GM23248 (cell line): ENCODE measurements around the gene FRMD3. TPM values are rescaled to one million over a fixed set of nuclear protein-coding genes. Genes with fewer than 3 reads are reported as not detected.

ENCODE experiments used
- DNase-seq: peaks from one replicate; pipeline ENCODE4 v3.0.0-alpha.2; 2015
- H2AFZ ChIP-seq: fragments of 200-600 bp; sonication (generic); 2 replicates; pipeline ENCODE4 v1.6.1; 2016; ENCODE audit warnings: antibody characterized with exemption
- H3F3A ChIP-seq: fragments of 200-600 bp; sonication (generic); 2 replicates; pipeline ENCODE4 v1.6.1; 2016; ENCODE audit warnings: mild to moderate bottlenecking, antibody characterized with exemption, mixed run types; ENCODE audit not compliant: insufficient read depth
- H3K27ac ChIP-seq: fragments of 200-600 bp; sonication (generic); 2 replicates; pipeline ENCODE4 v1.5.1; 2016; ENCODE audit warnings: mild to moderate bottlenecking
- H3K27me3 ChIP-seq: fragments of 200-600 bp; sonication (generic); replicated peaks from 2 replicates; pipeline ENCODE4 v1.6.1; 2016; ENCODE audit warnings: mild to moderate bottlenecking; ENCODE audit not compliant: insufficient read depth
- H3K36me3 ChIP-seq: fragments of 200-600 bp; sonication (generic); 2 replicates; pipeline ENCODE4 v1.6.1; 2016; ENCODE audit warnings: low read depth, mild to moderate bottlenecking
- H3K4me1 ChIP-seq: fragments of 200-600 bp; sonication (generic); 2 replicates; pipeline ENCODE4 v1.6.1; 2016; ENCODE audit warnings: mild to moderate bottlenecking; ENCODE audit not compliant: insufficient read depth
- H3K4me2 ChIP-seq: fragments of 200-600 bp; sonication (generic); one replicate; pipeline ENCODE4 v1.6.1; 2016; ENCODE audit warnings: mild to moderate bottlenecking; ENCODE audit not compliant: unreplicated experiment
- H3K4me3 ChIP-seq: fragments of 200-600 bp; sonication (generic); 2 replicates; pipeline ENCODE4 v1.5.1; 2016; ENCODE audit warnings: mild to moderate bottlenecking
- H3K79me2 ChIP-seq: fragments of 200-600 bp; sonication (generic); 2 replicates; pipeline ENCODE4 v1.6.1; 2016; ENCODE audit warnings: mild to moderate bottlenecking; ENCODE audit not compliant: insufficient read depth
- H3K9ac ChIP-seq: fragments of 200-600 bp; sonication (generic); 2 replicates; pipeline ENCODE4 v1.6.1; 2016; ENCODE audit warnings: mild to moderate bottlenecking
- H3K9me2 ChIP-seq: fragments of 200-600 bp; sonication (generic); 2 replicates; pipeline ENCODE4 v1.6.1; 2016; ENCODE audit warnings: mixed run types, mild to moderate bottlenecking, moderate library complexity; ENCODE audit not compliant: insufficient read depth
- H3K9me3 ChIP-seq: fragments of 200-600 bp; sonication (generic); one replicate; pipeline ENCODE4 v1.6.1; 2017; ENCODE audit warnings: low read depth
- H4K20me1 ChIP-seq: fragments of 200-600 bp; sonication (generic); 2 replicates; pipeline ENCODE4 v1.6.0; 2016; ENCODE audit not compliant: insufficient read depth
- EZH2 ChIP-seq: fragments of 200-600 bp; sonication (generic); IDR thresholded peaks from 2 replicates; pipeline ENCODE4 v1.6.1; 2018; ENCODE audit warnings: antibody characterized with exemption, mild to moderate bottlenecking; ENCODE audit not compliant: insufficient read depth, poor library complexity, severe bottlenecking
- EZH2phosphoT487 ChIP-seq: fragments of 200-600 bp; sonication (generic); IDR thresholded peaks from 2 replicates; pipeline ENCODE4 v1.6.1; 2018; ENCODE audit warnings: antibody characterized with exemption, moderate library complexity, mild to moderate bottlenecking, low read depth; ENCODE audit not compliant: insufficient read depth
- WGBS, 2 experiments: methylation state at CpG; one replicate each; pipeline ENCODE4 v1.1.6; 2015 to 2017; ENCODE audit warnings: low lambda C conversion rate in 2 of 2, low coverage in 1 of 2; ENCODE audit errors: missing lambda C conversion rate in 2 of 2; 5-methylcytosine and 5-hydroxymethylcytosine counted together
- in situ Hi-C: fragments of 300-500 bp; cut with MboI; formaldehyde crosslinking; loops from 2 replicates; pipeline ENCODE4 v1.15.0; 2020
- polyA plus RNA-seq: library from polyadenylated mRNA; unstranded; fragments of >200 nt; fragmentation: Nextera tagmentation; extraction: Ambion mirVana; gene quantifications from 2 replicates; pipeline ENCODE4 v1.2.1, GENCODE V29; 2016
- total RNA-seq: library from RNA; depleted of rRNA; stranded (reverse); fragments of >200 nt; shearing (Covaris generic); gene quantifications from 2 replicates; pipeline ENCODE4 v1.2.3, GENCODE V29; 2014

The FRMD3 gene
- total and polyA plus RNA-seq, 2 experiments from 2014 or later = 0.32 to 0.66 TPM

DNA sequence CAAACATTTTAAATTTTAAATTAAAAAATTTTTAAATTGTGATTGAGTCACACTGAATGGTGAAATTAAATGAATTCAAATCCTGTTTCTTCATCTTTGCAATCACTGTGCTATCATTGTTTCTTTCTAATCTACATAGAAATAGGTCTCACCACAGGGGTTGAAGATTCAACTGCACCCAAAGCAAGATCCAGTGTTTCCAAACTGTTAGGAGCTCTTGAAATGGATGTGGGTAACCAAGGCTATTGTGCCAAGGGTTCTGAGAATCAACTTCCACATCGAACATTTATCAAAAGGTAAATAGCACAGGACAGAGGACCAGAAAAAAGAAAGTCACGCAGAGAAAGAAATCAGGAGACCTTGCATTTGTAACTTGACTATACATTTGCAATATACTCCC, 302.7 kb downstream of the FRMD3 start:
- no peak for TF ChIP-seq EZH2phosphoT487
- TF ChIP-seq EZH2 = no peak
- Histone ChIP-seq H3K27ac (no peak overlapping the region), H3K79me2 (no peaks in the 10 kb centered on the region), H3K36me3 (no peaks in the 10 kb centered on the region), H2AFZ (no peak overlapping the region), H3K9ac (no peak overlapping the region), H3F3A (no peaks in the 10 kb centered on the region), H3K9me2 (no peaks in the 10 kb centered on the region), H3K4me1 (no peaks in the 10 kb centered on the region), H4K20me1 (no peaks in the 10 kb centered on the region), H3K27me3 (peaks cover 5% of the 10 kb centered on the region; the same call in 1 of the 2 replicates), H3K4me2 (no peak overlapping the region), H3K9me3 (no peaks in the 10 kb centered on the region), H3K4me3 (no peak overlapping the region)
- no peak for DNase-seq
- WGBS, 2 experiments = 79 to 80% methylated on average over 2 of the region's 2 CpGs
- in situ Hi-C loops = no loop called here

GRCh38 chr9:83234541-83234940, 303.7 kb downstream of the FRMD3 start:
- no peaks in the 10 kb centered on the region for H3K36me3 ChIP-seq
- no peak overlapping the region for H3K27ac ChIP-seq
- no peaks in the 10 kb centered on the region for H4K20me1 ChIP-seq
- in situ Hi-C loops = no loop called here
- H3K4me2 ChIP-seq = no peak overlapping the region
- H3K27me3 ChIP-seq = peaks cover 5% of the 10 kb centered on the region; the same call in 1 of the 2 replicates
- no peak overlapping the region for H2AFZ ChIP-seq
- DNase-seq = no peak
- no peaks in the 10 kb centered on the region for H3K79me2 ChIP-seq
- no peaks in the 10 kb centered on the region for H3K4me1 ChIP-seq
- WGBS, 2 experiments = 64 to 72% methylated on average over 3 of the region's 3 CpGs
- H3K9me2 ChIP-seq = no peaks in the 10 kb centered on the region
- H3K9ac ChIP-seq = no peak overlapping the region
- no peak for TF ChIP-seq EZH2phosphoT487
- TF ChIP-seq EZH2 = no peak
- H3K9me3 ChIP-seq = no peaks in the 10 kb centered on the region
- no peaks in the 10 kb centered on the region for H3F3A ChIP-seq
- no peak overlapping the region for H3K4me3 ChIP-seq

- WGBS, 2 experiments = 50 to 55% methylated on average over 2 of the region's 2 CpGs
- H3K4me3 ChIP-seq = no peak overlapping the region
- H3K9me3 ChIP-seq = no peaks in the 10 kb centered on the region
- no peak overlapping the region for H3K4me2 ChIP-seq
- DNase-seq = no peak
- H3K4me1 ChIP-seq = no peaks in the 10 kb centered on the region
- H3K9ac ChIP-seq = no peak overlapping the region
- H3K27me3 ChIP-seq = peaks cover 5% of the 10 kb centered on the region; the same call in 1 of the 2 replicates
- in situ Hi-C loops = no loop called here
- no peaks in the 10 kb centered on the region for H4K20me1 ChIP-seq
- no peaks in the 10 kb centered on the region for H3K36me3 ChIP-seq
- no peaks in the 10 kb centered on the region for H3K79me2 ChIP-seq
- H3K27ac ChIP-seq = no peak overlapping the region
- H3K9me2 ChIP-seq = no peaks in the 10 kb centered on the region
- H2AFZ ChIP-seq = no peak overlapping the region
- TF ChIP-seq EZH2phosphoT487 (no peak), EZH2 (no peak)
- H3F3A ChIP-seq = no peaks in the 10 kb centered on the region
Observed at GRCh38 chr9:83233647-83234046, 304.6 kb downstream of the FRMD3 start.

GRCh38 chr9:83231039-83231438, 307.2 kb downstream of the FRMD3 start:
- DNase-seq = peak; percentile 58
- Histone ChIP-seq H3F3A (no peaks in the 10 kb centered on the region), H3K4me1 (no peaks in the 10 kb centered on the region), H3K9me3 (no peaks in the 10 kb centered on the region), H3K79me2 (no peaks in the 10 kb centered on the region), H2AFZ (no peak overlapping the region), H3K27ac (no peak overlapping the region), H3K4me2 (no peak overlapping the region), H4K20me1 (no peaks in the 10 kb centered on the region), H3K9me2 (no peaks in the 10 kb centered on the region), H3K9ac (no peak overlapping the region), H3K4me3 (no peak overlapping the region), H3K36me3 (no peaks in the 10 kb centered on the region), H3K27me3 (peaks cover 5% of the 10 kb centered on the region; the same call in 1 of the 2 replicates)
- in situ Hi-C loops = no loop called here
- no peak for TF ChIP-seq EZH2phosphoT487
- TF ChIP-seq EZH2 = no peak
- 35 to 54% methylated on average over 1 of the region's 1 CpG for WGBS, 2 experiments

DNA sequence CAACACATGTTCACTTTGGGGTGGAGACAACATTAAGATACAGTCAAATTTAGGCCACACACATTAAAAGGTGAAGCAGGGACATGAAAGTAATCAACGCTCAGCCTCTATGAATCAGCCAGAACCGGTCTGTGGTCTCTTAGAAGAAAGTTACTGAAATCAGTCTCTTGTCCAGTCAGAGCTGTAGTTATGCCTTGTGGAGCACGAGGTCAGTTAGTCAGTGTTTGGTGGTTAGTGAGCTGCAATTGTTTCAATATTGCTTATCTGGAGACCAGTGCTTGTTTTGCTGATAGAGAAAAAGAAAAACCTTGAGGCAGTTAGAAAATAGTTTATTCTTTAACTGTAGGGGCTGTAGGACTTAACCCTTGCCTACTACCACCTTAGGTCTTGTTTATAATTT, 317.5 kb downstream of the FRMD3 start:
- 10 to 25% methylated on average over 3 of the region's 3 CpGs for WGBS, 2 experiments
- in situ Hi-C loops = no loop called here
- H3K4me3 ChIP-seq = no peak overlapping the region
- peaks cover 13% of the 10 kb centered on the region for H3F3A ChIP-seq
- H3K36me3 ChIP-seq = no peaks in the 10 kb centered on the region
- H4K20me1 ChIP-seq = no peaks in the 10 kb centered on the region
- no peaks in the 10 kb centered on the region for H3K79me2 ChIP-seq
- no peaks in the 10 kb centered on the region; the same call in 1 of the 2 replicates for H3K27me3 ChIP-seq
- H3K4me1 ChIP-seq = peaks cover 4% of the 10 kb centered on the region
- TF ChIP-seq EZH2phosphoT487 (no peak), EZH2 (no peak)
- H3K9ac ChIP-seq = no peak overlapping the region
- H3K9me3 ChIP-seq = no peaks in the 10 kb centered on the region
- H3K9me2 ChIP-seq = no peaks in the 10 kb centered on the region
- no peak overlapping the region for H3K4me2 ChIP-seq
- peak; percentile 84 for DNase-seq
- H3K27ac ChIP-seq = no peak overlapping the region
- H2AFZ ChIP-seq = no peak overlapping the region
